COLO668 (cell line): Measurements from ENCODE around the gene LRRC8E.

ENCODE experiments used
- DNase-seq: peaks from one replicate; lab custom pipeline; 2025; ENCODE audit not compliant: unreplicated experiment; lab: John Stamatoyannopoulos, UW

The LRRC8E gene

DNA sequence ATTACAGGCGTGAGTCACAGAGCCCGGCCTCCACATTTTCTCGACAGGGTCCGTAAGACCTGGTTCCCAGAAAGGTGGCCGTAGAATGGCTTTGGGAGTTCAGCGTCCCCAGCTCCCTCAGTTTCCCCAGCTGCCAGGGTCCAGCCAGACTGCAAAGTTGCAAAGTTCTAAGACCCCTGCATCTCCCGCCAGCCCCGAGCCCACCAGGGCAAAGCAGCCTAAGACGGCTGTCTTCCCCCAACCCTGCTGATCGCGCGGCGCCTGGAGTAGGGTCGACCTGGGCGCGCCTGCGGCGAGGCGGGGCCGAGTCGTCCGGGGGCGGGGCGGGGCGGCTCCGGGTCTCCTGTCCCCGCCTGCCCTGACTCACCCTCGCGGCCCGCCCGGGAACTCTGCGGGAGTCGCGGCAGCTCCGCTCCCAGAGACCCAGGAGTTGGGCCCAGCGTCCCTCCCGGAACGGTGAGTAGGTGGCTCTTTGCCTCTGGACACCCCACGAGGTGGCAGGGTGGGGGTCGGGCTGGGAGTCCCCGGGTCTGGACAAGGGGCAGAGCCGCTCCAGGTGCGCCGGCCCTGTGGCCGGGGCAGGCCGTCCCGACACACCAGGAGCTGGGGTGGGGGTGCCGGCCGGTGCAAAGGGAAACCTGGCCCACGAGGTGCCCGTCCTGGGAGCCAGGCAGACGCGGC, at the start of gene LRRC8E:
Gene LRRC8E (plus strand): TSS at position 366 of the 681 bp plus-strand sequence. CDS start 7,094 bp downstream, outside the sequence.
- peak; percentile 61 for DNase-seq

DNA sequence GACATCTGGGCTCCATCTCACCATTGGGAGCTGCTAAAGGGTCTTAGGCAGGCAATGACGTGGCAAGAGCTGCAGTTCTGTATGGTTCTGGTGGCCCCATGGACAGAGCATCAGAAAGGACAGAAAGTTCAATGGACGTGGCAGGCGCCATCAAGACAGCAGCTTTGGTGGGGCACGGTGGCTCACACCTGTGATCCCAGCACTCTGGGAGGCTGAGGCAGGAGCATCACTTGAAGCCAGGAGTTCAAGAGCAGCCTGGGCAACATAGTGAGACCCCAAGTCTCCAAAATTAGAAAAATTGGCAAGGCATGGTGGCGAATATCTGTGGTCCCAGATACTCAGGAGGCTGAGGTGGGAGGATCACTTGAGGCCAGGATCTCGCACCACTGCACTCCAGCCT, 48.8 kb upstream of the LRRC8E start:
- no peak for DNase-seq

DNA sequence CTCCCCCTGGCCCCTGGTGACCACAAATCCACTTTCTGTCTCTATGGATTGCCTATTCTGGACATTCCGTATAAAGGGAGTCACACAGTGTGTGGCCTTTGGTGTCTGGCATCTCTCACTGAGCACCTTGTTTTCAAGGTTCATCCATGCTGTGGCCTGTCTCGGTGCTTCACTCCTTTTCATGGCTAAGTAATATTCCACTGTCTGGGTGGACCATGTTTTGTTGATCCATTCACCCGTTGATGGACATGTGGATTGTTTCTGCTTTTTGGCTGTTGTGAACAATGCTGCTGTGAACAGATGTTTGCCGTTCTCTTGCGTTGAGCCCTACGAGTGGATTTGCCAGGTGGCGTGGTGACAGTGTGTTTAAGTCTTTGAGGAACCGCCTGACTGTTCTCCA, 47.7 kb upstream of the LRRC8E start:
- no peak for DNase-seq

DNA sequence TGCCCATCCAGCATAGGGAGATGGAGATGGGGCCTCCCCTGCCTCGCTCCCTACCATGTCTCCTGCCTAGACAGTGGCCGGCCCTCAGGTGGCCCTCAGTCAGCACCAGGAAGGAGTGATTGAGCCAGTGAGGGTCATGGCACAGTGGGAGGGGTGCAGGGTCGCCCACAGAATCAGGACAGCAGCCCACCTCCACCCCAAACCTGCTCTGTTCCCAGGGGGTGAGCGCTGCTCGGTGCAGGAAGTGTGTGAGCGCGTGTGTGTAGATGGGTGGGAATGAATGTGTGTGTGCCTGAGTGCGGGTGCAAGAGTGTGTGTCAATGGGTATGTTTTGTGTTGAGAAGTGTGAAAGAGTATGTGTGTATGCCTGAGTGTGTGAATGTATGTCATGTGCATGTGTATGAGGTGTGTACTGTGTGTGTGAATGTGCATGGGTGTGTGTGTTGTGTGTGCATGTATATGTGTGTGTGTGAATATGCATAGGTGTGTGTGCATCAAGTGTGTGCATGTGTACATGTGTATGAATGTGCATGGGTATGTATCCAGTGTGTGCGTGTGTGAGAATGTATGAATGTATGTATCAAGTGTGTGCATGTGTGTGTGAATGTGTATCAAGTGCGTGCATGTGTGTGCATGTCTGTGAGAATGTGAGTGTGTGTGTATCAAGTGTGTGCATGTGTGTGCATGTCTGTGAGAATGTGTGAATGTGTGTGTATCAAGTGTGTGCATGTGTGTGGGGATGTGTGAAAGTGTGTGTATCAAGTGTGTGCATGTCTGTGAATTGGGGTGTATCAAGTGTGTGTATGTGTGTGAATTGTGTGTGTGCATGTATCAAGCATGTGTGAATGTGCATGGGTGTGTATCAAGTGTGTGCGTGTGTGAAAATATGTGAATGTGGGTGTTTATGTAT, 46.3 kb upstream of the LRRC8E start:
- DNase-seq = no peak

DNA sequence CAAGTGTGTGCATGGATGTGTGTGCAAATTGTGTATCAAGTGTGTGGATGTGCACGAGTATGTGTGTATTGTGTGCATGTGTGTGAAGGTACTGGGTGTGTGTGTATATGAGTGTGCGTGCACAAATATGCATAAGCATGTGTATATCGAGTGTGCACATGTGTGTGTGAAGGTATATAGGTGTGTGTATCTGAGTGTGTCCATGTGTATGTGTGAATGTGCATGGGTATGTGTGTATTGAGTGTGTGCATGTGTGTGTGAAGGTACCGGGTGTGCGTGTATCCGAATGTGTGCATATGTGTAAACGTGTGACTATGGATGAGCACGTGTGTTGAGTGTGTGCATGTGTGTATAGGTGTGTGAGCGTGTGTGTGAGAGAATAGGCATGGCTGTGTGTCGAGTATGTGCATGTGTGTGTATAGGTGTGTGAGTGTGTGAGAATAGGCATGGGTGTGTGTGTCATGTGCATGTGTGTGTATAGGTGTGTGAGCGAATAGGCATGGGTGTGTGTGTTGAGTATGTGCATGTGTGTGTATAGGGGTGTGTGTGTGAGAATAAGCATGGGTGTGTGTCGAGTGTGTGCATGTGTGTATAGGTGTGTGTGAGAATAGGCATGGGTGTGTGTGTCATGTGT, 45.5 kb upstream of the LRRC8E start:
- DNase-seq = no peak

DNA sequence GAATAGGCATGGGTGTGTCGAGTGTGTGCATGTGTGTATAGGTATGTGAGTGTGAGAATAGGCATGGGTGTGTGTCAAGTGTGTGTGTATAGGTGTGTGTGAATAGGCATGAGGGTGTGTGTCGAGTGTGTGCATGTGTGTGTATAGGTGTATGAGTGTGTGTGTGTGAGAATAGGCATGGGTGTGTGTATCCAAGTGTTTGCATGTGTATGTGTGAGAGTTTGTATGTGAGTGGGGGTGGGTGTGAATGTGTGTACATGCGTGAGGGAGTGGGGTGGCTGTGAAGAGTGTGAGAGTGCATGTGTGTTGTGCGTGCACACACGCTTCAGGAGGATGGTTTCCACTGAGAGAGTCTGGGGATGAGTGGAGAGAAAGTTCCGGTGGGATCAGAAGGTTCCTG, 44.8 kb upstream of the LRRC8E start:
- no peak for DNase-seq

DNA sequence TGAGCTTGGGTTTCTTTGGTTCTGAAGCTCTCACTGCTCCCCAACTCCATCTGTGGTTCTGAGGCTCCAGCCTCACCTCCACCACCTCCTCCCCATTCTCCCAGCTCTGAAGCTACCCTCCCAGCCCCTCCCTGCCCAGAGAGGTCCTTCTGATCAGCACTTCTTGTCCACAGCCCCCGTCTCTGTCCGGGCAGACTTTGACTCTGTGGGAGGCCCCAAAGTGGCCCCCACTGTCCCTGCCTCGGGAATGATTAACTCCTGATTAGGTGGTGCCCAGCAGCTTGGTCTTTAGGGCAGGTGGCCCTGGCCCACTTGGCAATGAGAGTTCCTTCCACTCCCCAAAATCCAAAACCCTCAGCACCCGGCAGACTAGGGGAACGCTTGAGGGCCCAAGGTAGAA, 43.9 kb upstream of the LRRC8E start:
- no peak for DNase-seq

DNA sequence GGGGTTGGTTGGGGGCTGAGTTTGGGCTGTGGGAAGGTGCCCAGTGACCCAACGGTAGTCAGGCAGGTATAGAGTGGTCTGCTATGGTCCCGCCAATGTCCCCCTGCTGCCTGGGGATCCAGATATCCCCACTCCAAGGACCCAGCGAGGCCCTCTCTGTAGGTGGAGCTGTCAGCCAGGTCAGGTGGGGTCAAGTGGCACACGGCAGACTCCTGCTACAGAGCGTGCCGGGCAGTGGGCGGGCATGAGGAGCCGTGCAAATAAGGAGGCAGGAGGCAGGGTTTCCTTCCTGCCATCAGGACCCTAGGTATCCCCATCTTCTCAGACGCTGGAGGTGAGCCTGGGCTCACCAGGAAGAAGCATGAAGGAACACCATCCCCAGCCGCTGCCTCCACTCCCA, 43.4 kb upstream of the LRRC8E start:
- DNase-seq = no peak

DNA sequence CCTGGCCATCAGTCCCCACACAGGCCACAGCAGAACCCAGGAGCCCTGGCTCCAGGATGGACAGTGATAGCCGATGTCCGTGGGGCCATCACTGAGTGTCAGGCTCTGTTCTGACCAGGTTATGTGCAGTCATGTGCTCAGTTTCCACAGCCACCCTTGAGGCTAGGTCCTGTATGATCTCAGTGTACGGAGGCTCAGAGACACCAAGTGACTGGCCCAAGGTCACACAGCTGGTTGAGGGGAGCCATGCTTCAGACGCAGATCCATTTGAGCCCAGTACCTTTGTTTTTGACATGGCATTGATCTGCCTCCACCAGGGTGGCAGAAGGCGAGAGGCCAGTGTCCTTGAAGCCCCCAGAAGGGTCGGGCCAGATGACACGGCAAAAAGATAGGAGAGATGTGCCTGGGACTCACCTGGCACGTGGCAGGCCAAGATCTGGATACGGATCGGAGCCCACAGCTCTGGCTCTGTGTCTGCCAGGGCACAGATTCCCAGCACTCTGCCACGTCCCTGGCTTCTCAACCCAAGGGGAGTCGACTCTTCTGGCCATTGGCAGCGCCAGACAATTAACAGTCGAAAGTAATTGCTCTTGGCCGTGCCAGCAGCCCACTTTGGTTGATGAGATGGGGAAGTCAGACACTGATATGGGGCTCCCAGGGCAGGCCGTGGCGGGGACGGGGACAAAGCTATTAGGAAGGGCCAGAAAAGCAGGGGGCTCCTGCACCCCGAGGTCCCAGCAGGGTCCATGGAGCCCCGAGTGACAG, 42.7 kb upstream of the LRRC8E start:
- DNase-seq = no peak

DNA sequence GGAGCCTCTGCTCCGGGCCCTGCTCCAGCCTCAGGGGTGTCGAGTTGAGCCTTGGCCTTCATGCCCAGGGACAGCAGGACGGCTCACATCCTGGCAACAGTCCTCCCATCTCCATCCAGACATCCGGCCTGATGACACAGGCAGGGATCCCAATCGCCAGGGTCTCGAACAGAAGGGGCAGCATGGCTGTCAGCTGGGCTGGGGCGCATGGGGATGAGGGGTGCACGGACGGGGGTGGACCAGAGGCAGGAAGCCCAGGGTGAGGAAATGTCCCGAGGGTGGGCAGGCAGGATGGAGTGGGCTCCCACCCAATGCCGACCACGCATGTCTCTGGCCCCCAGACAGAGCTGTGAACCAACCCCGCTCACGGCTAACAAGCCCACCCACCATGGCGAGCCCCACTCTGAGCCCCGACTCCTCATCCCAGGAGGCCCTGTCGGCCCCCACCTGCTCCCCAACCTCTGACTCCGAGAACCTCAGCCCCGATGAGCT, 42.1 kb upstream of the LRRC8E start:
- DNase-seq = no peak

DNA sequence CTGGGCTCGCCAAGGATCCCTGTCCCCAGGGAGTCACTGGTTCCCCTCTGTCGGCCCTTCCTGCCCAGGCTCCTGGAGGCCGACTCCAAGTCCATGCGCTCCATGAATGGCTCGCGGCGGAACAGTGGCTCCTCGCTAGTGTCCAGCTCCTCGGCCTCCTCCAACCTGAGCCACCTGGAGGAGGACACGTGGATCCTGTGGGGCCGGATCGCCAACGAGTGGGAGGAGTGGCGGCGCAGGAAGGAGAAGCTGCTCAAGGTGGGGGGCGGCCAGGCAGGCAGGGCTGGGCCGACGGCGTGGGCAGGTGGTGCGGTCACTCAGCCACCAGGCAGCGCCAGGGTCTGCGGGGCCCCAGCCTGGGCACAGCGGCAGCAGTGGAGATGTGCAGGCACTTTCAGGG, 40.6 kb upstream of the LRRC8E start:
- no peak for DNase-seq

DNA sequence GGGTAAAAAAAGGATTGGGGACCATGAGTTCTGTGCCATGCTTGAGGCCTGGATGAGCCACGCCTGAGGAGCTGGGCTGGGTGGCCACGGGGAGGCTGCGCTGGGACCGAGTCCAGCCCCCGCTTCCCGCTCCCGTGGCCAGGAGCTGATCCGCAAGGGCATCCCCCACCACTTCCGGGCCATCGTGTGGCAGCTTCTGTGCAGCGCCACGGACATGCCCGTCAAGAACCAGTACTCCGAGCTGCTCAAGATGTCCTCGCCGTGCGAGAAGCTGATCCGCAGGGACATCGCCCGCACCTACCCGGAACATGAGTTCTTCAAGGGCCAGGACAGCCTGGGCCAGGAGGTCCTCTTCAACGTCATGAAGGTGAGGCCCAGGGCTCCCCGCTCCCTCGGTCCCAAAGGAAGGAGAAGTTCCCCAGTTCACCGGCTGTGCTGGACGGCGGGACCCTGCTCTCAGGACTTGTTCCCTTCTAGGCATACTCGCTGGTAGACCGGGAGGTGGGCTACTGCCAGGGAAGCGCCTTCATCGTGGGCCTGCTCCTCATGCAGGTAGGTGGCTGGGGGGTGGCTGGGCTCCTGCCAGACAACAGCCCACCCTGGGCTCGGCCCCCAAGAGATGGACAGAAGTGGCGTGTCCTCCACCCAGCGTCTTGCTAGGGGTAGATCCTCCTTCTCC, 39.4 kb upstream of the LRRC8E start:
- no peak for DNase-seq

DNA sequence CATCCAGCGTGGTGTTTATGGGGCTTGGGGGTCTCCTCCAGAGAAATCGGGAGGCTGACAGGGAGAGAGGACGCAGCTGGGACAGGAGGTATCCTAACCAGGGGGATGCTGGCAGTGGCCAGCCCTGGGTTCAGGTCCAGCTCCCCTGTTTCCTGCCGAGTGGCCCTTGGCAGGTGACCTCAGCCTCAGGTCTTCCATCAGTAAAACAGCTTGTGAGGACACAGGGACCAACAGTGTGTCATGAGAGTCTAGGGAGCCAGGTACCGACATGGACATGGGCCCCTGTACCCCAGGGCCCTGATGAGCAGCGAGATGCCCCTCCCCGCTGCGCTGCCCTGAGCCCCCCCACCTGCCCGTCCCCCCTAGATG, 38.7 kb upstream of the LRRC8E start:
- DNase-seq = no peak

DNA sequence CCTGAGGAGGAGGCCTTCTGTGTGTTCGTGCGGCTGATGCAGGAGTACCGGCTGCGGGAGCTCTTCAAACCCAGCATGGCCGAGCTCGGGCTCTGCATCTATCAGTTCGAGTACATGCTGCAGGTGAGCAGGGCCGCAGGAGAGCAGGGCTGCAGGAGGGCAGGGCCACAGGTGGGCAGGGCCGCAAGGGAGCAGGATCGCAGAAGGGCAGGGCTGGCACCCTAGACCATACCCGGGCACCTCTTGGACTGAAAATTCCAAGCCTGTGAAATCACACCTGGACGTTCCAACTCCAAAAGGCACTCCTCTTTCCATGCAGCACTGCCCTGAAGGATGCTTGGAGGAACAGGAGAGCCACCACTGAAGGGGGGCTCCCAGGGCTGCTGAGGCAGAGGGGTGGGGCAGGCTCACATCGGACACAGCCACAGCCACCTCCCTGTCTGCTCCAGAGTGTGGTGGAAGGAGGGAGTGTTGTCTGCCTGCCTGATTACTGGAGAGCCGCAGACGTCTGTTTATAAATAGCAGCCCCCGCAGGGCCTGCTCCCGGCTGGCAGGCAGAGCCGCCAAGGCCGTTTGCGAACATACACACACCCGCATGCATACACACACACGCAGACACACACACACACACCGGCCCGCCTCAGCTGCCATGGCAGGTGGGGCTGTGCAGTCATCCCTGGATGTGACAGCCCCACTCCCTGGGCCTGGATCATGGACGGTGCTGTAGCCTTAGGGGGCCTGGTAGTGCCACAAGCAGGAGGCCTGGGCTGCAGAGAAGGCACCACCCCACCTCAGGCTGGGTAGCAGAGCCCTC, 38.1 kb upstream of the LRRC8E start:
- no peak for DNase-seq

DNA sequence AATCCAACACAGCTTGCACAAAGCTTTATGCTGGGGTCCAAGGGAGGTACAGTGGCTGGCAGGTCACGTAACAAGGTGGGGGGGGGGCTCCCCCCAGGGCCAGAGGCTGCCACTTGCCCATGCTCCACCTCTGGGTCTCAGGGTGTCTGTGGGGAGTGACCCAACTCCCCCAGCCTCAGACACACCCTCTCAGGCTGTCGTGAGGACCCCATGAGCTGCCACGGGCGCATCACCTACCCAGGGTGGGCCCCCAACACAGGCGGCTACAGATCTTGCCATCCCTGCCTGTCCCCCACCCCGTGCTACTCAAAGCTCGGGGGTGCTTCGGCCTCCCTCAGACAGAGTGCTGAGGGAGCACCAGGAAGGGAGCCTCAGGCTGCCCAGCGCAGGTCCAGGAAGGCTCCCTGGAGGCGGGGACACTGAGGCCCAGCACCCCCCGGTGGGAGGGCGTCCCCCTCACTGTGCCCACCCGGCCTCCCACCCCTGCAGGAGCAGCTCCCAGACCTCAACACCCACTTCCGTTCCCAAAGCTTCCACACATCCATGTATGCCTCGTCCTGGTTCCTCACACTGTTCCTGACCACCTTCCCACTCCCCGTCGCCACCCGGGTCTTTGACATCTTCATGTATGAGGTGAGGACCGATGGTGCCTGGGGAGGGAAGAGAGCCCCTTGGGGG, 37.2 kb upstream of the LRRC8E start:
- DNase-seq = no peak

DNA sequence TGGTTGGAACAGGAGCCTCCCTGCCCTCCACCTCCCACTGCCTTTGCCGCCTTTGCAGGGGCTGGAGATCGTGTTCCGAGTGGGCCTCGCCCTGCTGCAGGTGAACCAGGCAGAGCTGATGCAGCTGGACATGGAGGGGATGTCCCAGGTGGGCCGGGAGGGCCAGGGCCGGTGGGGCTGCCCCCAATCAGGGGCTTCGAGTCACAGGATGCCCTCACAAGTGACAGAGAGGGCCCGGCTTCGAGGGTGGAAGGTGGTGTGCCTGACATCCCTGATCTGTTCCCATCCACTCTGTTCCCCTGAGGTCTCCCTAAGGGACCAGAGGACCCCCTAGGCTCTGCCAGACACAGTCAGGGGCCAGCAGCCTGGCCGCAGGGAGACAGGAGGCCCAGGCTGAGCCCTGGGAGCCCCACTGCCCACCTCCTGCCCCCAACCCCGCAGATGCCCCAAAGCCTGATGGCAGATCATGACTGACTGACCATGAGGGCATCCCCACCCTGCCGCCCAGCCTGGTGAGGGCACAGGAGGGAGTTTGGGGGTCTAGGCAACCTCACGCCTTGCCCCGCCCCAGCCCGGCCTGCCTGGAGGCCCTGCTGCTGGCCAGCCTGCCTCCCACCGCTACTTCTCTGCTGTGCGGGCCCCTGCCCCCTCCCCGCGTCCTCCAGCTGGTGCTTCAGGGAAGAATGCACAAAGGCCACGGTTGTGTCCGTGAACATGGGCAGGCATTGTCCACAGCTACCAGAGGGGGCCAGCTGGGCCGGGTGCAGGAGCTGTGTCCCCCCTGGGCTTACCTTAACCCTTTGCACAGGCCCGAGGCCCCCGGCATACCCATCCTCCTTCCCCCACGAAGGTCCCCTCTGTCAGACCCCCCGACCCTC, 36.4 kb upstream of the LRRC8E start:
- no peak for DNase-seq

DNA sequence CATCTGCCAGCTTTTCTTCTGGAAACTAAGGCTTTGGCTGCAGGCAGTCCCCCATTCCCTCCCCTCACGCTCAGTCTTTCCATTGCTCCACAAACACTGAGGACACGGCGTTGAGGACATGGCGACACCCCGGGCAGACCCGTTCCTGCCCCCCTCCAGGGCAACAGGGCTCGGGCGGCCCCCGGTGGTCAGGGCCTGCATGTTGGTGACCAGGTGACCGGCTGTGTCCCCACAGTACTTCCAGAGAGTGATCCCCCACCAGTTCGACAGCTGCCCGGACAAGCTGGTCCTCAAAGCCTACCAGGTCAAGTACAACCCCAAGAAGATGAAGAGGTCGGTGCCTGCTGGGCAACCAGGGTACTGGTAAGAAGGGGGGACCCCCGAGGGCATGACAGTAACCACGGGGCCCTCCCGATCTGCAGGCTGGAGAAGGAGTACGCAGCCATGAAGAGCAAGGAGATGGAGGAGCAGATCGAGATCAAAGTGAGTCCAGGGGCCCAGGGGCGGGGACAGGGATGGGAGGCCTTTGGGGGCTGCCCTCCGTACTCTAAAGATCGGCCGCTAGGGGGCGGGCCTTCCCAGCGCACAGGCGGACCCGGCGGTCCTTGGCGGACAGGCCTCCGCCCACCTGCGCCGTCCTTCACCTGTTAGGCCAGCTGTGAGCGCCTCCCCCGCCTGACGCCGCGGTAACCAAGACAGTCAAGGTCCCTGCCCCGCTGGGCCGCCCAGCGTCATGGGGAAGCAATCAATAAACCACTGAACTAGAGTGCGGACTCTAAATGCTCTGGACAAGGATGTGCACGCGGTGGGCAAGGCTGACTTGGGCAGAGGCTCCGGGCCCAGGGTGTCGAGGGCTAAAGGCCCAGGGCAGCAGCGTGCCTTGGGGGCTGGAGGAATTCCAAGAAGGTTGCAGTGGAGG, 35.2 kb upstream of the LRRC8E start:
- peak; percentile 97 for DNase-seq
